SJCRH30 (cell line): ENCODE data around the gene SORCS2. TPM values are rescaled to one million over a fixed set of nuclear protein-coding genes. Genes with fewer than 3 reads are reported as not detected.

Experiments used
- DNase-seq, 2 experiments: peaks; one replicate each; pipeline ENCODE4 v3.0.0-alpha.2; 2015 to 2020
- H3K27ac ChIP-seq: fragments of 250-450 bp; sonication (Bioruptor Pico); 2 replicates; pipeline ENCODE4 v1.5.1; 2020; ENCODE audit warnings: mild to moderate bottlenecking, moderate library complexity
- H3K27me3 ChIP-seq: fragments of 250-450 bp; sonication (Bioruptor Pico); 2 replicates; pipeline ENCODE4 v1.5.1; 2020; ENCODE audit warnings: mild to moderate bottlenecking, moderate library complexity
- H3K36me3 ChIP-seq: fragments of 250-450 bp; sonication (Bioruptor Pico); 2 replicates; pipeline ENCODE4 v1.5.1; 2020; ENCODE audit warnings: mild to moderate bottlenecking, moderate library complexity
- H3K4me1 ChIP-seq: fragments of 250-450 bp; sonication (Bioruptor Pico); 2 replicates; pipeline ENCODE4 v1.5.1; 2020; ENCODE audit warnings: mild to moderate bottlenecking, moderate library complexity
- H3K4me3 ChIP-seq: fragments of 250-450 bp; sonication (Bioruptor Pico); 2 replicates; pipeline ENCODE4 v1.5.1; 2020; ENCODE audit warnings: mild to moderate bottlenecking, moderate library complexity
- H3K9me3 ChIP-seq: fragments of 250-450 bp; sonication (Bioruptor Pico); replicated peaks from 2 replicates; pipeline ENCODE4 v1.5.1; 2020; ENCODE audit warnings: mild to moderate bottlenecking, moderate library complexity
- total RNA-seq: library from RNA; depleted of rRNA; stranded (reverse); fragments of >200 nt; shearing (Covaris generic); gene quantifications from 2 replicates; pipeline ENCODE4 v1.2.3, GENCODE V29; 2014

The SORCS2 gene
- total RNA-seq, 1 experiment from 2014 or later, result 1.4 TPM

GRCh38 chr4:7713757-7714156 is 521.4 kb downstream of the SORCS2 start:
- Histone ChIP-seq H3K4me3 (no peak overlapping the region), H3K27me3 (no peaks in the 10 kb centered on the region)
- DNase-seq, result no peak

GRCh38 chr4:7714176-7714575 is 521.8 kb downstream of the SORCS2 start:
- no peak overlapping the region for H3K4me3 ChIP-seq
- H3K36me3 ChIP-seq, result no peaks in the 10 kb centered on the region
- H3K27ac ChIP-seq, result no peak overlapping the region
- peaks cover 7% of the 10 kb centered on the region for H3K4me1 ChIP-seq
- H3K27me3 ChIP-seq, result no peaks in the 10 kb centered on the region
- DNase-seq, result no peak
- H3K9me3 ChIP-seq, result no peaks in the 10 kb centered on the region

More at GRCh38 chr4:7713757-7714156, 521.4 kb downstream of the SORCS2 start:
- no peaks in the 10 kb centered on the region for H3K9me3 ChIP-seq
- H3K27ac ChIP-seq, result no peak overlapping the region
- peaks cover 11% of the 10 kb centered on the region for H3K4me1 ChIP-seq
- H3K36me3 ChIP-seq, result no peaks in the 10 kb centered on the region

DNA sequence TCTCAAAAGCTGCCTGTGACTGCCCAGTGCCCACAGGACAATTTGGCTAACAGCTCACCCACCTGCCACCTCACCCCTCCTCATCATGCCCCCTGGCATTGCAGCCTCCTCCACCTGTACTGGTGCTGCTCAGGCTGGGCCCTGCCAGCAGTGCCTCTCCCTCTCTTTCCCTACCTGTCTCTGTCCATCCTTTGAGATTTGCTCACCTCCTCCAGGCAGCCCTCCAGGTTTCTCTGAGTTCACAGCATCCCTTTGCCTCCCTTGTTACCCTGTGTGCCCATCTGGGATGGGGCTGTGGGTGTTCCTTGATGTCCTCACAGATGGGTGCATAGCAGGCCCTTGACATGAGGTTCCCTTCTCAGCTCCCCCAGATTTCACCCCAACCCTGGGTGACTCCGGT is 522.4 kb downstream of the SORCS2 start:
- Histone ChIP-seq H3K27me3 (no peaks in the 10 kb centered on the region), H3K27ac (no peak overlapping the region)
- DNase-seq, result no peak

DNA sequence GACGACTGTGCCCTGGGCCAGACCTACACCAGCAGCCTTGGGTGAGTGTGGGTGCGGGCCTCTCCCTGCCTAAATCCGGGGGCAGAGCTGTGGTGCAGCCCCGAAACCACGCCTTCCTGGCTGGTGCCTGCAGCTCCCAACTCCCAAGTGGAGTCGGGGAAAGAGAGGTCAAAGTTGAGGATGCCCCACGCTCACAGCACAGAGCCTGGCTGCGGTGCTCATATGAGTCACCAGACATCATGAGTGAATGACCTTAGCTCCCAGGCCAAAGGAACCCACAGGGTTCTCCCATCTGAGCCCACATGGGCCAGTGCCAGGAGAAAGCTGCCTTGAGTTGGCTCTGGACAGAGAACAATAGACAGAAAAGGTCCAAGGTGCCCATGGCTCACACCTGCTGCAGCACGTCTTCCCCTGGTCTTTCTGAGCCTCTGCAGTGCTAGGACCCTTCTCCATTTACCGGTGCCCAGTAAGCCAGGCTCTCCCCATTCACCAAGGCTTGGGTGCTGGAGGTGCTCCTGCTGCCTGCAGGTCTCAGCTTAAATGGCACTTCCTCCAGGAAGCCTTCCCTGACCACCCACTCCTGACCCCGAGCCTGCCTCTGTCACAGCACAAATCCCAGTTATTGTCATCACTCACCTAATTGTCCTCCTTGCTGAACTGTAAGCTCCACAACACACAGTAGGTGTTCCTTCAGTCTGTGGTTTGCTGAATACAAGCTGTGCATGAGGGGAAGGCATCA is 523.1 kb downstream of the SORCS2 start:
- H3K27me3 ChIP-seq, result no peaks in the 10 kb centered on the region
- no peak overlapping the region for H3K27ac ChIP-seq
- peaks cover 4% of the 10 kb centered on the region for H3K4me1 ChIP-seq
- peak in 1 of 2 experiments; percentile 50 for DNase-seq
- no peak overlapping the region for H3K4me3 ChIP-seq
- no peaks in the 10 kb centered on the region for H3K36me3 ChIP-seq
- H3K9me3 ChIP-seq, result no peaks in the 10 kb centered on the region

More for the DNA sequence above, 522.4 kb downstream of the SORCS2 start:
- no peaks in the 10 kb centered on the region for H3K36me3 ChIP-seq
- peaks cover 7% of the 10 kb centered on the region for H3K4me1 ChIP-seq
- no peaks in the 10 kb centered on the region for H3K9me3 ChIP-seq
- no peak overlapping the region for H3K4me3 ChIP-seq

- no peak for DNase-seq
- Histone ChIP-seq H3K27ac (no peak overlapping the region), H3K36me3 (no peaks in the 10 kb centered on the region), H3K4me1 (no peaks in the 10 kb centered on the region), H3K27me3 (no peaks in the 10 kb centered on the region), H3K9me3 (no peaks in the 10 kb centered on the region), H3K4me3 (no peak overlapping the region)
Observed at GRCh38 chr4:7716010-7716721, 523.8 kb downstream of the SORCS2 start.

- Histone ChIP-seq H3K4me1 (no peaks in the 10 kb centered on the region), H3K9me3 (no peaks in the 10 kb centered on the region)
- no peak for DNase-seq
Observed at GRCh38 chr4:7717161-7717560, 524.8 kb downstream of the SORCS2 start.

GRCh38 chr4:7717946-7718490 is 525.7 kb downstream of the SORCS2 start:
- Histone ChIP-seq H3K4me3 (no peak overlapping the region), H3K36me3 (no peaks in the 10 kb centered on the region), H3K27me3 (no peaks in the 10 kb centered on the region), H3K27ac (no peak overlapping the region), H3K9me3 (no peaks in the 10 kb centered on the region), H3K4me1 (no peaks in the 10 kb centered on the region)
- DNase-seq, result no peak

More at GRCh38 chr4:7717161-7717560, 524.8 kb downstream of the SORCS2 start:
- Histone ChIP-seq H3K27ac (no peak overlapping the region), H3K4me3 (no peak overlapping the region), H3K27me3 (no peaks in the 10 kb centered on the region), H3K36me3 (no peaks in the 10 kb centered on the region)

GRCh38 chr4:7719354-7720174 is 527.2 kb downstream of the SORCS2 start:
- no peaks in the 10 kb centered on the region for H3K4me1 ChIP-seq
- no peak overlapping the region for H3K4me3 ChIP-seq
- no peaks in the 10 kb centered on the region for H3K9me3 ChIP-seq
- peak; percentile 70 to 80 for DNase-seq
- H3K27me3 ChIP-seq, result no peaks in the 10 kb centered on the region
- H3K27ac ChIP-seq, result no peak overlapping the region
- H3K36me3 ChIP-seq, result no peaks in the 10 kb centered on the region

- no peak overlapping the region for H3K4me3 ChIP-seq
- no peaks in the 10 kb centered on the region for H3K4me1 ChIP-seq
- no peaks in the 10 kb centered on the region for H3K9me3 ChIP-seq
- no peak for DNase-seq
- no peaks in the 10 kb centered on the region for H3K27me3 ChIP-seq
- H3K27ac ChIP-seq, result no peak overlapping the region
- no peaks in the 10 kb centered on the region for H3K36me3 ChIP-seq
Observed at GRCh38 chr4:7721984-7722551, 529.7 kb downstream of the SORCS2 start.

- no peak for DNase-seq
- no peaks in the 10 kb centered on the region for H3K9me3 ChIP-seq
- no peak overlapping the region for H3K4me3 ChIP-seq
- H3K27ac ChIP-seq, result no peak overlapping the region
- H3K27me3 ChIP-seq, result no peaks in the 10 kb centered on the region
- no peaks in the 10 kb centered on the region for H3K4me1 ChIP-seq
- H3K36me3 ChIP-seq, result no peaks in the 10 kb centered on the region
Observed at GRCh38 chr4:7722766-7723387, 530.5 kb downstream of the SORCS2 start.

GRCh38 chr4:7723625-7724024 is 531.3 kb downstream of the SORCS2 start:
- DNase-seq, result no peak
- H3K9me3 ChIP-seq, result no peaks in the 10 kb centered on the region
- no peaks in the 10 kb centered on the region for H3K4me1 ChIP-seq
- H3K27me3 ChIP-seq, result no peaks in the 10 kb centered on the region
- no peaks in the 10 kb centered on the region for H3K36me3 ChIP-seq
- H3K27ac ChIP-seq, result no peak overlapping the region
- no peak overlapping the region for H3K4me3 ChIP-seq

DNA sequence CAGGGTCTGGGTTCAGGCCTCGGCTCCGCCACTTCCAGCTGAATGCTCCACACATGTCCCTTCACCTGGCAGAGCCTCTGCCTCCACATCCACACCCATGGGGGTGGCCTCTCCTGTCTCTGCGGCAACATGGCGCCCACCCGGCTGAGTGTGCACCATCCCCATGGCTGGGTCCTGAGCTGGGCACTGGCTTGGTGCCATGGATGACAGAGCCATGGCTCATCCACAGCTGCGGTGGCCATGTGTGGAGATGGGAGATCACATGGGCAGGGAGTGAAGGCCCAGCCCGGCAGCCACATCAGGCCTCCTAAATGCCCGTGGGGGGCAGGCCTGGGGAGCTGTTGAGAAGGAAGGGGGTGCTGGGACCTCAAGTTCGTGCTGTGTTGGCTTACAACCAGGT is 533.6 kb downstream of the SORCS2 start:
- Histone ChIP-seq H3K27ac (no peak overlapping the region), H3K27me3 (no peaks in the 10 kb centered on the region), H3K4me3 (no peak overlapping the region), H3K36me3 (no peaks in the 10 kb centered on the region), H3K9me3 (no peaks in the 10 kb centered on the region), H3K4me1 (no peaks in the 10 kb centered on the region)
- DNase-seq, result no peak

GRCh38 chr4:7726665-7727413 is 534.5 kb downstream of the SORCS2 start:
- DNase-seq, result no peak
- Histone ChIP-seq H3K4me1 (no peaks in the 10 kb centered on the region), H3K36me3 (no peaks in the 10 kb centered on the region), H3K9me3 (no peaks in the 10 kb centered on the region), H3K4me3 (no peak overlapping the region), H3K27ac (no peak overlapping the region), H3K27me3 (no peaks in the 10 kb centered on the region)
